Posterior vena cava (tissue), 2 donors: ENCODE data around the gene HARBI1. TPM values are rescaled to one million over a fixed set of nuclear protein-coding genes. Genes with fewer than 3 reads are reported as not detected.

Experiments
- DNase-seq: peaks from one replicate; pipeline ENCODE4 v3.0.0-alpha.2; 2020; ENCODE audit warnings: low spot score
- intact Hi-C, 2 donors: fragments of 100-400 bp; cut with DNase I; formaldehyde crosslinking; loops; one replicate each; pipeline versions ENCODE4 v1.14.1 to v1.14.2; 2022 to 2023
- total RNA-seq, 2 donors: library from RNA; stranded (reverse); fragmentation: NEBNext Ultra II Directional; extraction: Animal tissue kit (Norgen Biotek cat#: 25700); gene quantifications; one replicate each; pipeline ENCODE4 v1.2.1, GENCODE V29; 2021
- donor health status: DM: yes; HTN: yes; CAD: no.
- donor health status: DM: yes; HTN: yes; CAD: no.

HARBI1 gene
- total RNA-seq, 2 donors from 2014 or later: 3.5 to 3.9 TPM

- intact Hi-C loops: no loop called here
- no peak for DNase-seq
These were observed 20.5 kb upstream of the HARBI1 start for GRCh38 chr11:46637546-46637945.

- intact Hi-C loops: no loop called here
- no peak for DNase-seq
These were observed 18.6 kb upstream of the HARBI1 start for GRCh38 chr11:46635557-46636139.

- intact Hi-C loops: no loop called here
- DNase-seq: peak; percentile 34
These were observed 16.5 kb upstream of the HARBI1 start for GRCh38 chr11:46633291-46634217.

GRCh38 chr11:46632502-46632901, 15.5 kb upstream of the HARBI1 start:
- intact Hi-C loops: no loop called here

GRCh38 chr11:46631676-46632075, 14.6 kb upstream of the HARBI1 start:
- intact Hi-C loops: no loop called here
- no peak for DNase-seq

More at GRCh38 chr11:46632502-46632901, 15.5 kb upstream of the HARBI1 start:
- no peak for DNase-seq

- no peak for DNase-seq
- intact Hi-C loops: no loop called here
These were observed 13.2 kb upstream of the HARBI1 start for GRCh38 chr11:46630237-46630636.

- intact Hi-C loops: no loop called here
- DNase-seq: no peak
These were observed 11.9 kb upstream of the HARBI1 start for GRCh38 chr11:46628961-46629360.

- intact Hi-C loops: no loop called here
- DNase-seq: no peak
These were observed 8.4 kb upstream of the HARBI1 start for GRCh38 chr11:46625406-46625805.

GRCh38 chr11:46618837-46619236, 1.8 kb upstream of the HARBI1 start:
- intact Hi-C loops: no loop called here
- DNase-seq: no peak

GRCh38 chr11:46617972-46618314, 916 bp upstream of the HARBI1 start:
- DNase-seq: no peak
- intact Hi-C loops: no loop called here

GRCh38 chr11:46616551-46617133, 385 bp downstream of the HARBI1 start:
- no peak for DNase-seq
- intact Hi-C loops: no loop called here

- intact Hi-C loops: no loop called here
- DNase-seq: no peak
These were observed 1.3 kb downstream of the HARBI1 start for GRCh38 chr11:46615756-46616155.

- no peak for DNase-seq
- intact Hi-C loops: loop anchor here in 1 of 2 donors (5.0 kb wide), 1 partner anchor 1225 kb away; no protein-coding TSS in a partner anchor
These were observed 4.7 kb downstream of the HARBI1 start for GRCh38 chr11:46612326-46612725.

GRCh38 chr11:46611526-46612304, 5.3 kb downstream of the HARBI1 start:
- intact Hi-C loops: loop anchor here in 1 of 2 donors (5.0 kb wide), 1 partner anchor 1224 kb away; no protein-coding TSS in a partner anchor
- DNase-seq: no peak

GRCh38 chr11:46609386-46609785, 7.6 kb downstream of the HARBI1 start:
- peak; percentile 25 for DNase-seq
- intact Hi-C loops: no loop called here

- intact Hi-C loops: no loop called here
- DNase-seq: no peak
These were observed 9.5 kb downstream of the HARBI1 start for GRCh38 chr11:46607516-46607915.

GRCh38 chr11:46604796-46605195, 12.2 kb downstream of the HARBI1 start:
- intact Hi-C loops: no loop called here
- DNase-seq: no peak

- intact Hi-C loops: no loop called here
- DNase-seq: peak; percentile 36
These were observed 13.2 kb downstream of the HARBI1 start for GRCh38 chr11:46603704-46604308.

- no peak for DNase-seq
- intact Hi-C loops: no loop called here
These were observed 15.9 kb downstream of the HARBI1 start for GRCh38 chr11:46601129-46601528.
